Erythroblast (primary cell): ENCODE results near the gene CRB2.

ENCODE experiments used
- DNase-seq, 2 experiments: peaks; one replicate each; lab custom pipeline; 2025; lab: John Stamatoyannopoulos, UW
- GATA1 ChIP-seq: IDR thresholded peaks from 2 replicates; pipeline ENCODE4 v1.6.1; 2011; ENCODE audit warnings: low read depth, mild to moderate bottlenecking, control low read depth, low read length, moderate library complexity
- POLR2A ChIP-seq: IDR thresholded peaks from 2 replicates; pipeline ENCODE4 v1.6.1; 2011; ENCODE audit warnings: mild to moderate bottlenecking, low read length

The CRB2 gene

DNA sequence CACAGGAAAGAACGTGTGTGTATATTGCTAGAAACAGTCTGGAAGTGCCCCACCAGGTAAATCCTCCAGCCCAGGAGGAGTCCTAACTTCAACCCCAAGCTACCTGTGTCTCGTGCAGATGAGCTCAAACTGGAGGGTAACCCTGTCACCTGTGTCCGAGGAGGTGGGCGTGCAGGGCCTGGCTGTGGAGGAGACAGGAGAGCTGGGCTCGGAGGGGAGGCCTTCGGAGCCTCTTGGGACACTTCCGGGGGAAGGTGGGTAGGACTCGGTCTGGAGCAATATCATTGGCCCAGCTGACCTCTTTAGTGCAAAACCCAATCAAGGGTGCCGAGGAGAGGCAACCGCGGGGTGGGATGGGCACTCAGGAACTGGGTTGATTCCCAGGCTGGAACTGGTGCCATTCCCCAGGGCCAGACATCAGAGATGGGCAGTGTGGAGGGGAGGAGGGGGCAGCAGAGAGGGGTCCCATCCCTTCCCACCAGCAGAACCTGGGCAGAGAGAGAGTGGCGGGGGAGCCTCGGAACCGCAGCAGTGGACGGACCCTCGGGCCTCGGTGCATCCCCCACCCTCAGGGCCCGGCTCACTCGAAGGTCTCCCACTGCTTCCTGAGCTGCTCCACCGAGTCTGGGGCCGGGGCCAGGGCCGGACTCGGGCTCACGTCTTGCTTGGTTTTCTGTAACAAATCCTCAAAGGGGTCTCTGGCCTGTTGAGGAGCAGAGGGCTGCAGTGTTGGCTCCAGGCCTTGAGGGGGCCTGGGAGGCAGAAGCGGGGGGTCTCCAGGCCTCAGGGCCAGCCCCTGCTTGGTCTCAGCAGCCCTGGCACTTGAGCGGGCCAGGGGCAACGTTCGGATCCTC is 25.1 kb downstream of the CRB2 start:
- no peak for TF ChIP-seq GATA1
- no peak for TF ChIP-seq POLR2A
- no peak for DNase-seq

DNA sequence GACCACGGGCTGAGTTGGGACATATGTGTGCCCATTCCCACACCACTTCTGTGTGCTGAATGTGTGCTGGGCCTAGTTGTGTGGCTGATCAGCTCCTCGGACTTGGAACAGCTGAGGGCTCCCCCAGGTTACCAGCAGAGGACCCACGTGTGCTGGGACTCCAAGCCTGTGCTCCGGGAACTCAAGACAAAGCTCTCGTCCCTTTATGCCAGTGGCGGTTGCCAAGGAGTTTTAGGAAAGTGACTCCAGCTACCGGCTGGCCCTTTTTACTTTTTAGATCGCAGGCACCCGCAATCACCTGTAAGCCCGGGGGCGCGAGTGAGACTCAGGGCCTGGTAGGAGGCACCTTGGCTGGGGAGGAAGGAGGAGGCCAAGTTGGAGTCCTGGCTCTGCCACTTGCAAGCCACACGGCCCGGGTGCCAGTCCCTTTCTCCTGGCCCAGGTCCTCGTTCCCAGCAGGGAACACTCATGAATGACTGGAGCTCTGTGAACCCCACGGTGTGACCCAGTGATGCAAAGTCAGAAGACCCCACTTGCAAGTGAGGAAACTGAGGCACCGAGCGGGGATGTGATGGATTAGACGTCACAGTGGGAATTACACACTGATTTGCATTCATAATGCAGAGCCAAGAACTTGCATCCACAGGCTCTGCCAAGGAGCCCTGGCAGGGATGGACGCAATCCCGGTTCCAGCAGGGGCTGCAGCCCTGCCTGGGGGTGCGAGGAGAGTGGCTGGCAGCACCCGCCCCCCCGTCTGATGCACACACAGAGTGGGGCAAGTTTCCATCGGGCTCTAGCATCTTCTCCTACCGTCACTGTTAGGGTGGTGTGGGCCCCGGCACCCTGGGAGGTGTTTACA is 26.9 kb downstream of the CRB2 start:
- DNase-seq: no peak
- no peak for TF ChIP-seq GATA1
- TF ChIP-seq POLR2A: no peak

DNA sequence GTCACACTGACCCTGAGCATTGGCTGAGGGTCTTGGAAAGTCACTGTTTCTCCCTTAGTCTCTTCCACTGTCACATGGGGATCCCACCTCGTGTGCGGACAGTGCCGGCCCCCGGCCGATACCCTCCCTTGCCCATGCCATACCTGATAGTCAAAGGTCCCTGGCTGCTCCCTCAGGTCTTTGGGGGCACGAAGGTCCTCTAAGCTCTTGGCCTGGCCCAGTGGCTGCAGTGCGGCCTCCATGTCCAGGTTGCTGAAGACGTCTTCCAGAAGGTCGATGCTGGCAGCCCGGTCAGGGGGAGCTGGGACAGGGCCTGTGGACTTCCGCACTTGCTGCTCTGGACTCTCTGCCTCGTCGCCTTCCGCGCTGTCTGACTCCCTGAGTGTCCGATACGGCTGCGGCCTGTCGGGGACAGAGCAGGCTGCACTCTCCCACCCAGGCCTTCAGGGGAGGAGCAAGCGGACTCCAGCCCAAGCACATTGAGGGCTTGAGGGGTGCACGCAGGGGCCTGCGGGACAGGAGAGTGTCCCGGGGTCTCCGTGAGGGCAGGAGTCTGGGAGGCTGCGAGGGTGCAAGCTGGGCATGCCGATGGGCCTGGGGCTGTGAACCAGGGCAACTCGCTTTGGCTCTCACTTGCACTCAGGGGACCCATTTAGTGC is 27.6 kb downstream of the CRB2 start:
- TF ChIP-seq POLR2A: no peak
- TF ChIP-seq GATA1: no peak
- DNase-seq: no peak

DNA sequence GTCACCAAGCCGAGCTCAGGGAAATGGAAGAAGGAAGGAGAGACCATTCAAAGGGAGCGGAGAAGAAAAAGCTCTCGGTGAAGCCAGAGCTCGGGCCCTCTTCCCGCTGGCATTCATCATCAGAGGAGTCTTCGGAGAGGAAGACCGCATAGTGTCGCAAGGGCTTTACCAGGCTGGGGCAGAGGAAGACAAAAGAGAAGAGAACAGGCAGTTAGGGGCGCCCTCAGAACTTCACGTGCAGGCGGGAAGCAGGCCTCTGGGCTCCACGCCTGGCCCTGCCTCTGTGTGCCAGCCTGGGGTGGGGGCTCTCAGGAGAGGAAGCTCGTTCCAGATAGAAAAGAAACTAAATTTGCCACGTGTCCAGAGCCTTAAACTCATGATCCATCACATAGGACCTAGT is 31.7 kb downstream of the CRB2 start:
- TF ChIP-seq GATA1 (no peak), POLR2A (no peak)
- no peak for DNase-seq

DNA sequence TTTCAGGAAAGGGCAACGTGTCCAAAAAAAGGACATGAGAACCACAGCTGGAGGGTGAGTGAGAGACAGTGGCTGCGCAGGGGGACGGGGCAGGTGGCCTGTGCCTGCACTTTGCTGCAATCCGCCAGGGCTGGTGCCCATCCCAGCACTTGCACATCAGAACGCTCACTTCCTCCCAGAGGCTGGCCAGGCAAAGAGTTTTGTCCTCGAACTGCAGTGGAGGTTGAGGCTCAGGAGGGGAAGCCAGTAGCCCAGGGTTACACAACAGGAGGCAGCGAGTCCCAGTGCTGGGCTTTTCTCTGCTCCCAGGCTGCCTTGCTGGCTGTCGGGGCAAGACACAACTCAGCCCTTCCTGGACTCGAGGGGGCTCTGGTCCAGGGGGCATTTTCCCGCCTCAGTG is 33.1 kb downstream of the CRB2 start:
- no peak for TF ChIP-seq GATA1
- TF ChIP-seq POLR2A: no peak
- no peak for DNase-seq

DNA sequence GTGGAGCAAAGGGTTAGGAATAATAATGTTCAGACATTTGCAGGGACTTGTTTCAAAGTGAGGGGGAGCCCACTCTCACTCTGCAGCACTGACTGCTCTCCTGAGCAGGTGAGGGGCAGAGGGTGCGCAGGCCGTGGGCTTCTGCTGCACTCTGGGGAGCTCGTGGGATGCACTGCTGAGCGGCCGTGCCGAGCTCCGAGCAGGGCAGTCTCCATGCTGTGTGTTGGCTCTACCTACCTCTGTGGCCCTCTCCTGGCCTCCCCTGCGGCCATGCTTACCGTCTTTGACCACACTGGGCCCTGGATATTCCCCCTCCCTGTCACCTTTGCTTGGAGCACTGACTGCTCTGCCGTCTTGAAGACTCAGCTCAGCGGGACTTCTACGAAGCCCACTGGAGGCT is 33.7 kb downstream of the CRB2 start:
- TF ChIP-seq POLR2A: no peak
- no peak for TF ChIP-seq GATA1
- no peak for DNase-seq

DNA sequence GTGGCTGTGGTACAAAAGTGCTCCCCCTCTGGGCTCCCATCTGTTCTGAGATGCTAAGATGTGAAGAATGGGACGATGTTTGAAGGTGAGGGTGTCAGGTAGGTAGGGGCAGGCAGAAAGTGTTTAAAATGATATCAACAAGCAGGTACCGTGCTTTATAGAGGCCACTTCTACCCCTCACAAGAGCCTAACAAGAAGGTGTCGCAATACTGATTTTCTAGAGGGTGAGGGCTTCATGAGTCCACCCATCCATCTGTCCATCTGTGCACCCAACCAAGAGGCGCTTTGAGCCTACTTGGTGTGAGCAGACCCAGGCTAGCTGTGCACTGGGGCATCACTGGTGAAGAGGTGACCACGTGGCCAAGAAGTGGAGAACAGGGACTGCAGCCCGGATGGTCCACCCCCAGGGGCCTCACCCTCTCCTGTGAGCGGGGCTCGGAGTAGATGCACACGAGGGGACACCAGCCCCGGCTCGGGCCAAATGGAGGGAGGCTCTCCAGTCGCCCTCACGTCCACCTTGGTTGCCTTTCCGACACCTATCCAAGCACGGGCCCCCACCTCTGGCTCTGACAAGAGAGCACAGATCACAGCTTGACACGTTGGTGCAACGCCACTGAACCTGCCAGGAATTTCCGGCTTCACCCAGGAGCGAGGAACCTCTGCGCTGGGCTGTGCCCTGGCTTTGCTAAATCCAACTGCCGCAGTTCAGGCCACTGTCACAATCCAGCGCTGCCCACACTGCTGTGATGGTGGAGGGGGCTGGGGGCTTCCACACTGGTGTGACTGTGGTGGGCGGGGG is 34.5 kb downstream of the CRB2 start:
- no peak for DNase-seq
- no peak for TF ChIP-seq POLR2A
- no peak for TF ChIP-seq GATA1

DNA sequence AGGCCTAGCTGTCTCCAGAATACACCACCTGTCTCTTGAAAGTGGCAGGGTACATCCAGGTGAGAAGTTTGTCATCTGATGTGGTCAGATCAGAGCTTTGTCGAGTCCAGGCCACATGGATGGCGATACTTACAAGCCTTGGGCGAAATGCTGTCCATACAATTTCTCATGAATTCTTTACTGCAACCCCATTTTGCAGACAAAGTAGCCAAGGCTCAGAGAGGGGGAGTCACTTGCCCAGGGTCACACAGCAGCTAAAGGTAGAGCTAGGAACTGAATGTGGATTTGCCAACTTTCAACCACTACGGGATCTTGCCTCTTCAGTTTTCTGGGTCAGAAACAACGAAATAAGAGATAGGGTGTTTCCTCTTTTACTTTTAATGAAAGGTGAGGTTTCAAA is 35.2 kb downstream of the CRB2 start:
- DNase-seq: no peak
- TF ChIP-seq GATA1 (no peak), POLR2A (no peak)

DNA sequence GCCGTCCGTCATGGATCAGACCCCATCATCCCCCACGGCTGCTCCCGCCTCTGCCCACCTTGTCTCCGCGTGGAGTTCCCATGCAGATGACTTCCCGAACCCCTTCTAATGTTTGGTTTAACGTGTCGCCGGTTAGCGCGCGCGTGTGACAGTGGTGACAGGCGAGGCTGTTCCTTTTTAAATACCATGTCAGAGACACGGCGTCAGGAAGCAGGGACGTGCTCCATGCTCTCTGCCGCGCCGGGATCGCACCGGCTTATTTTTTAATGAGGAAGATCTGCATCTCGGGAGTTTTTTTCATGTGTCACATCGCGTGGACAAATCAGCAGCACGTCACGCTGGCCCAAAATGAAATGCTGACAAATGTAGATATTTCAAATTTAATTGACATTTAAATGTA is 35.9 kb downstream of the CRB2 start:
- no peak for DNase-seq
- TF ChIP-seq GATA1 (no peak), POLR2A (no peak)

DNA sequence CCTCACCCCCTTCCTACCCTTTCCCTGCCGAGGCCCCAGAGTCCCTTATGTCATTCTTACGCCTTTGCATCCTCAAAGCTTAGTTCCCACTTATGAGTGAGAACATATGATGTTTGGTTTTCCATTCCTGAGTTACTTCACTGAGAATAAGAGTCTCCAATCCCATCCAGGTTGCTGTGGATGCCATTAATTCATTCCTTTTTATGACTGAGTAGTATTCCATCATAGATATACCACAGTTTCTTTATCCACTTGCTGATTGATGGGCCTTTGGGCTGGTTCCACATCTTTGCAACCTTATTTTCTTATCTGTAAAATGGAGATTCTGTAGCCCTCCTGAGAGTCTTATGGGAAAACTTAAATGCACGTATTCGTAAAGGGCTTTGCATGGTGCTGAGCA is 36.8 kb downstream of the CRB2 start:
- no peak for DNase-seq
- TF ChIP-seq GATA1: no peak

DNA sequence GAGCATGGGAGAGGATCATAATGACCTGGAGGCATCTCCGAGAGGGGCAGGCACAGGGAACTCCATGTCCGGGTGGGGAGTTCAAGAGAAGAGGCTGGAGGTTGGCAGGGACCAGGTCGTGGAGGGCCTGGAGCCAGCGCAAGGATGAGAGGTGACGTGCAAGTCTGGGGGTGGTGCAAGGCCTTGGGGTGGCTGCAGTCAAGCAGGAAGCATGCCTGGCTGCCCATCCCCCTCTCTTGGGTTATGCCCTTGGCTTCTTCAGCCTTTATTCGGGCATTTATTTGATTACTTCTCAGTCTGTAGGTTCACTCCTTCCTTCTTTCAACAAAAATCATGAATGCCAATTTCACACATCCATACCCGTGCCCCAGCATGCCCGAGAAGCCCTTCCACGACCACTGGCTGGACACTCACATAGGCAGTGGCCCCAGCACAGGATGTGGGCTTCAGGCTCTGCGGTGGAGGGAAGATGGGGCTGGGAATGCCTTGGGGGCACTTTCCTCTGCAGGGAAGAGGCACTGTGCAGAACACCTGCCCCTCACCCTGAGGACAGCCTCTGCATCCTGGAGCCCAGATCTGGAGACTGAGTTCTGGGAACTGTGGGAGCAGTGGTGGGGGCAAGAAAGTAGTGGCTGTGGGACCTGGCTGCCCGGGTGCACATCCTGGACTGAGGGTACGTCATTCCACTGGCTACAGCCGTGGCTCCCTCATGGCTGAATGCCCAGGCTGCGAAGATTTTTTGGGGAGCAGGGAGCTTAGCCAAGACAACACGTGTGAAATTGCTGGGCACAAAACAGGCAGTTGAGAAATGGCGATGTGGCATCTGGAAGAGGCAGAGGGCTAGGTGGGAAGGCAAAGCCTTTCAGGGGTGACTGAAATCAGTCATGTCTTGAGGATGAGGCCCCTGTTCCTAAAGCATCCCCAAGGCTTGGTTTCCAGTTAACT is 38.6 kb downstream of the CRB2 start:
- TF ChIP-seq POLR2A: no peak
- TF ChIP-seq GATA1: no peak

DNA sequence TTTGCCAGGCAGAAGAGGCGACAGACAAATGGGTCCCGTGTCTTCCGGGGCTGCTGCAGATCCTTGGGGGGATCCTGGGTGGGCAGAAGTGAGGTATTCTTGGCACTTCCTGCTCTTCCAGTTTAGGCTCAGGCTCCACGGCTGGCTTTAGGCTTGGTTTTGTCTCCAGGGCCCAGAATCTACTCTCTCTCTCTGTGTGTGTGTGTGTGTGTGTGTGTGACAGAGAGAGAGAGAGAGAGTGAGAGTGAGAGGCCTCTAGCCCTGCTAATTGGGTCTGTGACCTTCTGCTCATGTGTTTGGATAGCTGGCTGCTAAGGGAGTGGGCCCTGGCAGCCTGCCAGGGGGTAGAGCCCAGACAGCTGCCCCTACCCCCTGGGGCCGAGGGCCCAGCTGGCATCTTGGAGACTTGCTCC is 39.3 kb downstream of the CRB2 start:
- no peak for DNase-seq
- TF ChIP-seq GATA1: no peak

More for the DNA sequence above, 38.6 kb downstream of the CRB2 start:
- no peak for DNase-seq
